Stimulated activated naive CD4-positive, alpha-beta T cell treated with Interleukin-2 at 50 U/mL for 16 hours (primary cell): ENCODE measurements around the gene EMCN.
"Not testable (repeated sequence)": the region's sequence is repeated elsewhere in the genome, so short reads cannot be mapped to it uniquely, and the experiment has no call there.

ENCODE experiments used
- DNase-seq: peaks from one replicate; lab custom pipeline; 2025; lab: John Stamatoyannopoulos, UW

The EMCN gene

DNA sequence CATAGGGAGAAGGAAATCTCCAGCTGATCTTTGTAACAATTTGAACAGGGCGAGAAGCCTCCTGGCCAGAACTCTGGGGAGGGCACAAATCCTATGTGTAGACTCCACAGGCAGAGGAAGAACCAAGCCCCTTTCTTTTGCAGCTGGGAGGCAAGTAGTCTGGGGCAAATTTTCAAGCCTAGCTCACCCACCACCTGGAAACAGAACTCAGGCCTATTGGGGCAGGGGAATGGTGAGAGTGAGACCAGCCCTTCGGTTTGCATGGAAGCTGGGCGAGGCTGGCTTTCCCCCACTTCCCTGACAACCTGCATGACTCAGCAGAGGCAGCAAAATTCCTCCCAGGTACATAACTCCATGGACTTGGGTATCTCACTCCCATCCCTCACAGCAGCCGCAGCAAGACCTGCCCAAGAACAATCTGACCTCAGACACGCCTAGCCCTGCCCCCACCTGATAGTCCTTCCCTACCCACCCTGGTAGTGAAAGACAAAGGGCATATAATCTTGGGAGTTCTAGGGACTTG is 138.2 kb downstream of the EMCN start:
- no peak for DNase-seq

DNA sequence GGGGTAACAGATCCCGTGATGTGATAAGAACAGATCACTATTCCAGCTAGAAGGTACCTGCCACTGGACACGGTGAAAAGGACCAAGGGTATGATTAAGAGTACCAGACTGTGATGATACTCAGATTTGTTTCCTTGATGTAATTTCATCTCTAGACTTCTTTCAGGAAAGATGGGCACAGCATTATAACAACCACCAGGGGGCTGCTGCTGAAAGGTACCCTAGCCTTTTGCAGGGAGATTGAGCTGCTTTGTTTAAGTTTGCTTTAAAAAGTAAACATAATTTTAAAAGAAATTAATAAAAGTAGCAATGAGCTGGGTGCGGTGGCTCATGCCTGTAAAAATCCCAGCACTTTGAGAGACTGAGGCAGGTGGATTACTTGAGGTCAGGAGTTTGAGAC is 145.4 kb downstream of the EMCN start:
- no peak for DNase-seq

DNA sequence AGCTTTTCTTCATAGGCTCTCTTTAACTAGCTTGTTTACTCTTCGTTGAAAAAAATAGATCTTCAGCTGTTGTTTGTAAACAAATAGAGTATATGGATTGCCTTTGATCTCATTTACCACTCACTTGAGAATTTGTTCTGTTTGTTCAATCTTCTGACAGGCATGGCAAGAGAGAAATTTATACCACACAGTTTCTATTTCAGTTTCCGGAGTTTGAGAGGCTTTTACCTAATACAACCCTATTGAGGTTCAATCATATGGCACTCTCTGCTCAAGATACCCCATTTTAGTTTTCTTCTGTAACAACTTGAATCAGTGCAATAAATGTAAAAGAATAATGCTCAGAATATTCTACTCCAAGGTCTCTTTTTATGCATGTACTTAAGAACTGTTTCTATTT is 148.0 kb downstream of the EMCN start:
- DNase-seq: no peak

DNA sequence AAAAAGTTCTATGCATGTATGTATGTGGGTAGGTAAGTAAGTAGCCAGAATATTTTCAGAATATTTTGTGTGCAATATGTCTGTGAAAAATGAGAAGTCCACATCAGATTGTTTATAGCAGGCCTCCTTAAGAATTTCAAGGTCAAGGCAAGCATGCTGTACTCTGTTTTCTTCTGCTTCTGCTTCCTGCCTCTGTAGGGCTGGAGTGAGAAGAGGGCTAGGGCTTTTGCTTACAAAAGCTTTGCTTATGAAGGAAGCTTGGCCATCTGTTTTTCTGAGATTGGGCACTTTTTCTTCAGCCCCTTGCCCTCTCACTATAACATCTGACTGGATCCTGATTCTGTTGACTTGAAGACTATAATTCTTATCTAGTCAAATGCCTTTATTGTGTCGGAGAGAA is 150.4 kb downstream of the EMCN start:
- no peak for DNase-seq

DNA sequence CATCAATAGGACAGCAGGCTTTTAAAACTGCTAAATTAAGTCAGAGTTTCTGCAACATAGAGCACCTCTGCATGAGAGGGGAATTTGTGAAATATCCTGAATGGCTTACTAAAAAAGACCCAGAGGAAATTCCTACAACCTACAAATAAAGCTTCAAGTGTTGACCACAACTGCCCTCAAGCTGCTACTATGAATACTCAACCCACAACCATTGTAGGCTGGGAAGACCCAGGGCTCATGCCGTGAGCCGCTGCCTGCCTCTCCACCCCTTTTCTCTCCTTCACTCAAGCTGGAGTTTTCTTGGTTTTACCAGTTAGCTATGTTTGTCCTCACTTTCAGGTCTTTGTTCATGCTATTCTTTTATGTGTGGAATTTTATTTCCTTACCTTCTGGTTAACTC is 151.6 kb downstream of the EMCN start:
- no peak for DNase-seq

DNA sequence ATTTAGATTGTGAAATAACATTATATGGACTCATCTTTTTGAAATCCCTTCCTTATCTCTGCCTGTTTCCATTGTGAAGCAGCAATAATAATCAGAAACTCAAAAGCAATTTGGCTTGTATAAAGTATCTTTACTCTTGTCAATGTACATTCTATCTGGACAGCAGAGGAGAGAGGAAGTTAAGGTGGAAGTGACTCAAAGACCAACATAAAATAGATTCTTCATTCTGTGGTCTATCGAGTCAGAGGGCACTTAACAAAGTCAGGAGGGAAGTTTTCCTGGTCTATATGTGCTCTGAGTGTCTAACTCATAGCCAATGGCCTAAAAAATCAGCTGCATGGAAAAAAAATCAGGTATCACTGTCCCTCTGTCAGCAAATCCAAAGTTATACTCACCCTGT is 155.5 kb downstream of the EMCN start:
- no peak for DNase-seq

DNA sequence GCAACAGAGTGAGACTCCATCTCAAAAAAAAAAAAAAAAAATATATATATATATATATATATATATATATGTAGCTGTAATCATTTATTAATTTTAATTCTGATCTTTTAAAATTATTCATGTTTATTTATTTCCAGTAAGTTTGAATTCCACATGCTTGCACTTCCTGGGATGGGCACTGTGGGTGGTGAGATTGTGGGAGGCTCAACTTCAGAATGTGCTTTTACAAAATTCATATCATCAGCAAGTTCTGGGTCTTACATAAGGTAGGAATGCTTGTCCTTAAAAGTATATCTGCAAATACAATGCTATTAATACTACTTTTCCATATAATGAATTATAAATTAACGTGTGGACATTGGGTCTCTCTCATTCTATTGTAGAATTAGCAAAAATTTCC is 156.5 kb downstream of the EMCN start:
- no peak for DNase-seq

DNA sequence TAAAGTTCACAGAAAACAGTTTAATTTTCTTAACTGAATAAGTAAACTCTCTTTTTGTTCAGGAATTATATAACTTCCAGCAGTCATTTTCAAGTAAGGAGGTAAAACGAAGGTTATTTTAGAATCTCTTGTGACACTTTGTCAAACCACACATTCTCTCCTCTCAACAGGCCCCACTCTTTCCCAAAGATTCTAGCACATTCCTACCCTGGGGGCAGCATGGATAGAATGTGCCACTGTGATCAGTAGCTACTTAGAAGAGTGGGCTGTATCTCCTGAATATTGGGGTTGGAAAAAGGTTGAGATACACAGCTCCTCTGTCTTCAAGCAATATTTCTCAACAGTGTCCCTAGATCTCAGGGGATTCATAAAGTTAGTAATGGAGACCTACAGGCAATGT is 157.6 kb downstream of the EMCN start:
- DNase-seq: no peak

DNA sequence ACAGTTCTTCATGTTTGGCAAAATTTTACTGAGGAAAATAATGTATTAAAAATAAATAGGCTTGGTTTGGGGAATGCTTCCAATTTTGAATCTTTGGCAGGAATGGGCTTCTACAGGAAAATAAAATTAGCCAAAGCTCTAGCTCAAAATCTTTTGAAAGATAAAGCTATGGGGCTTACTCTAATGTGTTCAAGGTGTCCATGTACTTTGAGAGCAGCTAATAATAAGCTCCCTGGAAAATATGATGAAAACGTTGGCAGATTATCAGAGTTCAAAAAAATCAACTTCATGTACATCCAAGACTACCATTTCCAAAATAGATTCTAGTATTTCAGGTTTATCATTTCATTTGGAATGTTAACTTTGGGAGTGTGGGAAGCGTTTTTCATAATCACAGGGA is 158.4 kb downstream of the EMCN start:
- no peak for DNase-seq

DNA sequence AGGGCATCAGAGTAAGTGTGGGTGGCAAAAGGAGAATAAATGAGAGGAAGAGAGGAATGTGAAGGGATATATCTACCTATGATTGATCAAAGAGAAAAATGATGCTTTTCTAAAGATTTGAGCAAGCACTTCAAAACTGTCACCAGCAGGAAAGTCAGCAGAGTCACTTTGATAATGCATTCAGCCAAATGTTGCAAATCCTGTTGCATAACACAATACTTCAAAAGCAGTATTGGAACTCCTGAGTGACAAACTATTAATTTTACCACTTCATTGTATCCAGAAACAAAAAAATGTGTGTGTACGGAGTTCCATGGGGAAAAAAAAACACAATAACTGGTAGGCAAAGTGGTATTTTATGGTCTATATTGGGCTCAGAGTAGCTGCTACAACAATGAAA is 160.3 kb downstream of the EMCN start:
- no peak for DNase-seq

DNA sequence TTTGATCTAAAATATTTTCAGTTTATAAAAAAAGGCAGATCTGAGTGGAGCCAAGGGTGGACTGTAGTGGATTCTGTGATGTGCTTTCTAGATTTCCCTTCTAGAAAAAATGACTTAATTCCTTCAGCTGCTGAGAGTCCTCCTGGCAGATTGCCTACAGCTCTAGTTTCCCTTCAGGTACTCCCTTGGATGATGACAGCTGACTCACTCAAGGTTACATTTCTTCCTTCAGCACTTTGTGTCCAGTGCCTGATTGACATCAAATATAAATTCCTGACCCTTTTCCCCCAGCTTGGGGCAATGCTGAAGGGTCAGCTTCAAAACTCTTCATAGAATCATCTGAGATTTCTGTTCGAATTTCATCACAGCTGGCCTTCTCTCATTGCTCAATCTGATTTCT is 161.7 kb downstream of the EMCN start:
- no peak for DNase-seq

DNA sequence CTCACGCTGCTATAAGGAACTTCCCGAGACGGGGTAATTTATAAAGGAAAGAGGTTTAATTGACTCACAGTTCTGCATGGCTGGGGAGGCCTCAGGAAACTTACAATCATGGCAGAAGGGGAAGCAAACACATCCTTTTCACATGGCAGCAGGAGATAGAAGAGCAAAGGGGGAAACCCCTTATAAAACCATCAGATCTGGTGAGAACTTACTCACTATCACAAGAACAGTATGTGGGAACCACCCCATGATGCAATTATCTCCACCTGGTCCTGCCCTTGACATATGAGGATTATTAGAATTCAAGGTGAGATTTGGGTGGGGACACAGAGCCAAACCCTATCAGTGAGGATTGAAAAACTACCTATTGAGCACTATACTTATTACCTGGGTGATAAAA is 165.5 kb downstream of the EMCN start:
- not testable (repeated sequence) for DNase-seq

DNA sequence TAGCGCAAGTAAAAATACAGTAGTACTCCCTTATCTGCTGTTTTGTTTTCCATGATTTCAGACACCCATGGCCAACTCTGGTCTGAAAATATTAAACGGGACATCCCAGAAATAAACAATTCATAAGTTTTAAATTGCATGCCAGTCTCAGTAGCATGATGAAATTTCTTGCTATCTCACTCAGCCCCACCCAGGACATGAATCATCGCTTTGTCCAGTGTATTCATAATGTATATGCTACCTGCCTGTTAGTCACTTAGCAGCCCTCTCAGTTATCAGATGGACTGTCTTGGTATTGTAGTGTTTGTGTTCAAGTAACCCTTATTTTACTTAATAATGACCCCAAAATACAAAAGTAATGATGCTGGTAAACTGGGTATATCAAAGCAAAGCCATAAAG is 169.3 kb downstream of the EMCN start:
- no peak for DNase-seq

DNA sequence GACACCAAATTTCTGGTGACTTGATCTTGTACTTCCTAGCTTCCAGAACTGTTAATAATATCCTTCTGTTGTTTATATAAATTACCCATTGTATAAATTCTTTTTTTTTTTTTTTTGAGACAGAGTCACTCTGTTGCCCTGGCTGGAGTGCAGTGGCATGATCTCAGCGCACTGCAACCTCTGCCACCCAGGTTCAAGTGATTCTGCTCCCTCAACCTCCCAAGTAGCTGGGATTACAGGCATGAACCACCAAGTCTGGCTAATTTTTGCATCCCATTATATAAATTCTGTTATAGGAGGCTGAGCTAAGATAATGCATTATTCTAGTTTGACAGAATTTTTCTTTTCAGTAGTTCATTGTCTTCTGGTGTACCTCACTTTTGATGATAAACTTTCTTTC is 170.6 kb downstream of the EMCN start:
- DNase-seq: no peak

DNA sequence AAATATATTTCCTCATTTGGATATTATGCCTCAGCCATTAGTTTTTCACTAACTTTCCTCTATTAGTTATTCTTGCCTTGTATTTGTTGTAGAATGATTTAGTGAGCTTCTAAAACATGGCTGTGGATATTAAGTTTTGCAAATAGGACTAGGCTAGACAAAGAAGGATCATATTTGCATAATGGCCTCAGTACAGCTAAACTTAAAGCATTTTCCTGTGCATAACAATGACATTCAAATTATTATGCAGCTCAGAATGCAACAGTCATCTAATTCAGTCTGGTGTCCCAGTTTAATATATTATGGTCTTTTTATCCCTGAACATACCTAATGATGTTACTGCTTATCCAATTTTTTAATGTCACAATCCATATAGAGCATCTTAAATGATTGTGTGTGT is 172.2 kb downstream of the EMCN start:
- no peak for DNase-seq
